PC-9 (cell line): ENCODE results near the gene TMEM115.

Experiments used
- CTCF ChIP-seq: fragments of 200-600 bp; sonication (generic); conservative IDR thresholded peaks from 2 replicates; pipeline ENCODE4 v1.6.1; 2017; ENCODE audit warnings: mixed run types, antibody characterized with exemption, mild to moderate bottlenecking, moderate library complexity
- EZH2 ChIP-seq: fragments of 200-600 bp; sonication (generic); IDR thresholded peaks from 2 replicates; pipeline ENCODE4 v1.8.0; 2017; ENCODE audit warnings: antibody characterized with exemption, low read depth

GRCh38 chr3:50365842-50366220, 6.5 kb upstream of the TMEM115 start:
- TF ChIP-seq CTCF (no peak), EZH2 (no peak)
